ENCODE results near the gene SUPT6H.

DNA sequence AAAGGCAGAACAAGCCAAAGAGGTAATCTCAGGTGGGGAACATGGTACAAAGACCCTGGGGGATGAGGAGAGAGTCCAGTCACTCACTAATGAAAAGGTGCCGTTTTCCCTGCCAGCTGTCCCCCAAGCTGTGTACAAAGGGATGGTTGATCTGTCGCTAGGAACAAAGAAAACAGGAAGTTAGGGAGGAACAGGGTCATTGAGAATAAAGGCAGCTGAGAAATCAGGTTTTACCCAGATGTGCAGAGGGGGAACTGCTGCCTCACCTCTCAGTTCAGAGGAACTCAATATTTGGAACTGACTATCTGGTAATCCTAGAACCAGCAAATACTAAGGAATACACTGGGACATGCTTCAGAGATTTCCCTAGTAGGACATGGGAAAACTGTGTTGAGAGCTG is 49.5 kb upstream of the SUPT6H start:
- no peak for TF ChIP-seq CTCF (IDR thresholded peaks at IDR 0.05)
- TF ChIP-seq, protein P1, sequence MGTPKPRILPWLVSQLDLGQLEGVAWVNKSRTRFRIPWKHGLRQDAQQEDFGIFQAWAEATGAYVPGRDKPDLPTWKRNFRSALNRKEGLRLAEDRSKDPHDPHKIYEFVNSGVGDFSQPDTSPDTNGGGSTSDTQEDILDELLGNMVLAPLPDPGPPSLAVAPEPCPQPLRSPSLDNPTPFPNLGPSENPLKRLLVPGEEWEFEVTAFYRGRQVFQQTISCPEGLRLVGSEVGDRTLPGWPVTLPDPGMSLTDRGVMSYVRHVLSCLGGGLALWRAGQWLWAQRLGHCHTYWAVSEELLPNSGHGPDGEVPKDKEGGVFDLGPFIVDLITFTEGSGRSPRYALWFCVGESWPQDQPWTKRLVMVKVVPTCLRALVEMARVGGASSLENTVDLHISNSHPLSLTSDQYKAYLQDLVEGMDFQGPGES (IDR thresholded peaks at IDR 0.05; ENCODE audit: low read depth, low read length): no peak
- TF ChIP-seq EP300 (IDR thresholded peaks at IDR 0.05; ENCODE audit: borderline replicate concordance in 1 of 2, low read depth in 1 of 2, low read length in 1 of 2): no peak
- TF ChIP-seq SIN3A (IDR thresholded peaks at IDR 0.05; ENCODE audit: borderline replicate concordance, low read depth, low read length): no peak
- TF ChIP-seq POLR2AphosphoS5 (IDR thresholded peaks at IDR 0.05; ENCODE audit: low read depth, low read length): no peak
- no peak for TF ChIP-seq MEF2A (IDR thresholded peaks at IDR 0.05; ENCODE audit: borderline replicate concordance, low read depth)
- TF ChIP-seq RCOR1 (IDR thresholded peaks at IDR 0.05; ENCODE audit: low read length): no peak
- no peak for TF ChIP-seq RAD21 (IDR thresholded peaks at IDR 0.05; ENCODE audit: low read length)
